Left lung (tissue), 10 donors: Measurements from ENCODE around the gene RPS6KA2. TPM values are rescaled to one million over a fixed set of nuclear protein-coding genes. Genes with fewer than 3 reads are reported as not detected.

ENCODE experiments used
- ATAC-seq: fragments of 200-7000 bp; cut with Tn5 transposase; one replicate; pipeline ENCODE4 v1.9.1; 2020; ENCODE audit warnings: moderate library complexity
- DNase-seq, 4 donors: peaks; one replicate each; pipeline ENCODE4 v3.0.0-alpha.2; 2013 to 2020
- H3K27ac ChIP-seq, 2 donors: fragments of 200-600 bp; sonication (generic) in 1 of 2; one replicate each; pipeline versions ENCODE4 v1.5.0 to v1.8.0; 2020 to 2021
- H3K27me3 ChIP-seq, 2 donors: fragments of 200-600 bp; sonication (generic) in 1 of 2; one replicate each; pipeline versions ENCODE4 v1.5.0 to v1.8.0; 2020 to 2021
- H3K36me3 ChIP-seq, 2 donors: fragments of 200-600 bp; sonication (generic) in 1 of 2; one replicate each; pipeline versions ENCODE4 v1.5.0 to v1.8.0; 2020 to 2021
- H3K4me1 ChIP-seq, 2 donors: fragments of 200-600 bp; one replicate each; pipeline ENCODE4 v1.8.0; 2021
- H3K4me3 ChIP-seq, 2 donors: fragments of 200-600 bp; sonication (generic) in 1 of 2; one replicate each; pipeline versions ENCODE4 v1.5.0 to v1.8.0; 2020 to 2021; ENCODE audit warnings: mild to moderate bottlenecking in 1 of 2
- H3K9me3 ChIP-seq, 2 donors: fragments of 200-600 bp; sonication (generic) in 1 of 2; one replicate each; pipeline versions ENCODE4 v1.5.0 to v1.8.0; 2020 to 2021
- intact Hi-C, 2 donors: fragments of 100-400 bp; cut with DNase I; formaldehyde crosslinking; loops; one replicate each; pipeline versions ENCODE4 v1.11.2 to v1.14.2; 2022
- polyA plus RNA-seq, 6 donors: library from polyadenylated mRNA; unstranded; fragments of 120-200 nt; gene quantifications; one replicate each; pipeline ENCODE4 v1.2.1, GENCODE V29; 2013; ENCODE audit not compliant: insufficient read length in 6 of 6
- total RNA-seq, 2 donors: library from RNA; stranded (reverse); fragmentation: NEBNext Ultra II Directional; extraction: Animal tissue kit (Norgen Biotek cat#: 25700); gene quantifications; one replicate each; pipeline ENCODE4 v1.2.1, GENCODE V29; 2021
- TF ChIP-seq, protein P1 (sequence below), 2 donors: fragments of 200-600 bp; sonication (generic) in 1 of 2; IDR thresholded peaks; one replicate each; pipeline versions ENCODE4 v1.5.0 to v1.8.0; 2021; ENCODE audit warnings: antibody characterized with exemption in 2 of 2
- donor health status: DM: no; HTN: yes; CAD: no.
- donor health status: DM: no; HTN: no; CAD: no.

The RPS6KA2 gene
- total and polyA plus RNA-seq, 8 donors = 42.0 to 160 (median 48.0) TPM

DNA sequence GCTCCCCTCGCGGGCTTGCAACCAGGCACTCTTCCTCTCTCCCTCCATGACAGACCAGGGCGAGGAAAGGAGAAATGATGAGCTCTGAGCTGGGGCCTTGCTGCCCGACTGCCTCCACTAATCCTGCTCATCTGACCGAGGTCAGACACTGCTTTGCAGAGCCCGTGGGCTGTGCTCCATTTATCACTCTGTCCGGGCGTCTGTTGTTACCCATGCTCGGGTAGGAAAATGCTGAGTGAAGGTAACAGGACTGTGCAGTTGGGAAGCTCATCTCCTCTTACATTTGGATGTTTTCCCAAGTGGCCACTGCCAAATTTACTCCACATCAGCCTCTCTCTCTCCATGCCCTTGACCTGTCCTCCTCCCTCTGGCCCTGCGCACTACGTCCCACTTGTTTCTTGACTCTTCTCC is 14.6 kb downstream of the RPS6KA2 start:
- Histone ChIP-seq H3K36me3 (peaks cover 0 to 20% of the 10 kb centered on the region in 2 donors), H3K27ac (no peak overlapping the region), H3K9me3 (no peaks in the 10 kb centered on the region), H3K4me1 (peaks cover 6 to 49% of the 10 kb centered on the region in 2 donors), H3K27me3 (no peaks in the 10 kb centered on the region), H3K4me3 (no peak overlapping the region)
- no peak for DNase-seq
- ATAC-seq = no peak
- TF ChIP-seq, protein P1, sequence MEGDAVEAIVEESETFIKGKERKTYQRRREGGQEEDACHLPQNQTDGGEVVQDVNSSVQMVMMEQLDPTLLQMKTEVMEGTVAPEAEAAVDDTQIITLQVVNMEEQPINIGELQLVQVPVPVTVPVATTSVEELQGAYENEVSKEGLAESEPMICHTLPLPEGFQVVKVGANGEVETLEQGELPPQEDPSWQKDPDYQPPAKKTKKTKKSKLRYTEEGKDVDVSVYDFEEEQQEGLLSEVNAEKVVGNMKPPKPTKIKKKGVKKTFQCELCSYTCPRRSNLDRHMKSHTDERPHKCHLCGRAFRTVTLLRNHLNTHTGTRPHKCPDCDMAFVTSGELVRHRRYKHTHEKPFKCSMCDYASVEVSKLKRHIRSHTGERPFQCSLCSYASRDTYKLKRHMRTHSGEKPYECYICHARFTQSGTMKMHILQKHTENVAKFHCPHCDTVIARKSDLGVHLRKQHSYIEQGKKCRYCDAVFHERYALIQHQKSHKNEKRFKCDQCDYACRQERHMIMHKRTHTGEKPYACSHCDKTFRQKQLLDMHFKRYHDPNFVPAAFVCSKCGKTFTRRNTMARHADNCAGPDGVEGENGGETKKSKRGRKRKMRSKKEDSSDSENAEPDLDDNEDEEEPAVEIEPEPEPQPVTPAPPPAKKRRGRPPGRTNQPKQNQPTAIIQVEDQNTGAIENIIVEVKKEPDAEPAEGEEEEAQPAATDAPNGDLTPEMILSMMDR (IDR thresholded peaks at IDR 0.05) = no peak
- intact Hi-C loops = no loop called here

DNA sequence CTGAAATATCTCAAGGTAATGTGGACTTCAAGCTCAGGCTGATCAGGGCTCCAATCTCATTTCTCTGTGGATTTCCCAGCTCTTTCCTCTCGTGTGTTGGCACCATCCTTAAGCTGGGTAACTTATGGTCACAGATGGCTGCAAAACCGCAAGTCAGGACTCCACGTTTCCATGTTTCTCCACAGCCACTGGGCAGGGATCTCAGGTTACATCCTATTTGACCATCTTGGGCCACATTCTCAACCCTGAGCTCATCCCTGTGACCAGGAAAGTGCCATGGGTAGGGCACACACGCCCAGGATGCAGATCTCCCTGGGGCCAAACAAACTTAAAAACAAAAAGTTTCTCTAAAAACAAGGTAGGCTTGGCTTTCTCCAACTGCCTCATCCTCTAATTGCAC is 15.4 kb downstream of the RPS6KA2 start:
- H3K27ac ChIP-seq = no peak overlapping the region
- H3K36me3 ChIP-seq = peaks cover 0 to 19% of the 10 kb centered on the region in 2 donors
- H3K4me1 ChIP-seq = peaks cover 6 to 47% of the 10 kb centered on the region in 2 donors
- intact Hi-C loops = no loop called here
- no peak overlapping the region for H3K4me3 ChIP-seq
- no peak for ATAC-seq
- TF ChIP-seq, protein P1 (IDR thresholded peaks at IDR 0.05) = no peak
- H3K27me3 ChIP-seq = no peaks in the 10 kb centered on the region
- no peak for DNase-seq
- H3K9me3 ChIP-seq = no peaks in the 10 kb centered on the region

DNA sequence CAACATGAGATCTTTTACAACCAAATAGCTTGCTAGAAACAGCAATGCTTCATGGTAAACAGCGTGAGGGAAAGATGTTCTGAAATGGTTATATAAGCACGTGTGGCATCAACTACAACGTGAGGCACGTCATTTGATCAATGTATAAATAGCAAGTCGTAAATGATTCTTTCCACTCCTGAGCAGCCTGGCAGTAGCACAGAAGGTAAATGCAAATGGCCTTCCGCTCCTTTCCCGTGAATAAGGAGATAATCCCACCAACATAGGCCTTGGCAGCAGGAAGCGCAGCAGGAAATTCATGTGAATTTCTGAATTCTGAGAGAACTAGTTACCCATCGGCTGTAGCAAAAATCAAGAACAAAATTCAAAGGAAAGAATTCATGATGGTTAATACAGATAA is 17.0 kb downstream of the RPS6KA2 start:
- ATAC-seq = no peak
- H3K27me3 ChIP-seq = no peaks in the 10 kb centered on the region
- peaks cover 4 to 32% of the 10 kb centered on the region in 2 donors for H3K4me1 ChIP-seq
- no peak overlapping the region for H3K4me3 ChIP-seq
- intact Hi-C loops = no loop called here
- DNase-seq = no peak
- no peak overlapping the region for H3K27ac ChIP-seq
- TF ChIP-seq, protein P1 (IDR thresholded peaks at IDR 0.05) = no peak
- peaks cover 0 to 14% of the 10 kb centered on the region in 2 donors for H3K36me3 ChIP-seq
- H3K9me3 ChIP-seq = no peaks in the 10 kb centered on the region

DNA sequence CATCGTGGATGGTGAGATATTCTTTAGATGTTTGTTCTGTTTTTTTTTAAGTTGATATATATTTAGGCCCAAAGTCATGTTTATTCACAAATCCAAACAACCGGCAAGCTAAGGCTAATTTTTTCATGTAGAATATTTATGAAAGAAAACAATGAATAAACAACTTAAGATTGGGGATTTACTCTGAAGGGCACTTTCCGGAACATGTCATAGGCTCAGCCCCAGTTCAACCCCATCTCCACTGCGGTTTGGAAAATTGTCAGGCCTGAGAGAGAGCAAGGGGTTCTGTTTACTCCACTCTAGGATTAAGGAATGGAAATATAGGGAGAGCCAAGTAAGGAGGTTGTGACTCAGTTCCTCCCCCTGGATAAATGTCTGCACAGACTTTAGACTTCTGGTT is 18.3 kb downstream of the RPS6KA2 start:
- H3K27ac ChIP-seq = peak overlapping the region; percentile 2 to 5
- no peak for DNase-seq
- intact Hi-C loops = no loop called here

DNA sequence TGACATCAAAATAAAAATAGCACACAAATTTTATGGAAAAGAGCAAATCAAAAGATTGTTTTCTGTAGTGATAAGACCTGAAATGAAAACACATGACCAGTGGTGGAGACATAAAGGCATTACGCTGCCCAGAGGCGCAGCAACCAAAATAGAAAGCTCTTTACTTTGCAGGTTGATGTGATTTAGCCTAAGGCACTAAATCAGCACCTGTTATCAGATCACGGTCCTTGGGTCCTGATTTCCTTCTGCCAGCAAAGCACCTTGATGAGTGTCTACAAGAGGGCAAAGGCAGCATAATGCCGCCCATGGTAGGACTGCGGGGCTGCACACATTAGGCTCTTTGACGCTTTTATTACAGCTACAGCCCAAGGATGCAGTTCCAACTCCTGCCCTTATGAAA is 21.3 kb downstream of the RPS6KA2 start:
- Histone ChIP-seq H3K9me3 (no peaks in the 10 kb centered on the region), H3K36me3 (no peaks in the 10 kb centered on the region), H3K27me3 (no peaks in the 10 kb centered on the region), H3K4me1 (peaks cover 0 to 17% of the 10 kb centered on the region in 2 donors), H3K4me3 (no peak overlapping the region), H3K27ac (no peak overlapping the region)
- TF ChIP-seq, protein P1 (IDR thresholded peaks at IDR 0.05) = no peak
- ATAC-seq = no peak
- DNase-seq = no peak
- intact Hi-C loops = no loop called here

More for the DNA sequence above, 18.3 kb downstream of the RPS6KA2 start:
- Histone ChIP-seq H3K27me3 (no peaks in the 10 kb centered on the region), H3K4me1 (peaks cover 0 to 19% of the 10 kb centered on the region in 2 donors), H3K36me3 (peaks cover 0 to 14% of the 10 kb centered on the region in 2 donors), H3K9me3 (no peaks in the 10 kb centered on the region), H3K4me3 (no peak overlapping the region)
- TF ChIP-seq, protein P1 (IDR thresholded peaks at IDR 0.05) = no peak
- no peak for ATAC-seq
